SK-N-MC (cell line): ENCODE data around the gene NOS3.

Experiments
- DNase-seq: peaks from one replicate; pipeline ENCODE4 v3.0.0-alpha.2; 2011; ENCODE audit warnings: low read depth, low spot score
- H3K27ac ChIP-seq: fragments of 200-600 bp; sonication (generic); 2 replicates; pipeline ENCODE4 v1.5.1; 2016; ENCODE audit warnings: mixed run types
- H3K36me3 ChIP-seq: fragments of 200-600 bp; sonication (generic); 2 replicates; pipeline ENCODE4 v1.6.1; 2017; ENCODE audit warnings: antibody characterized with exemption, low read length, mixed read lengths; ENCODE audit not compliant: insufficient read depth
- H3K4me3 ChIP-seq: fragments of 200-600 bp; sonication (generic); 2 replicates; pipeline ENCODE4 v1.5.1; 2016
- H3K9ac ChIP-seq: fragments of 200-600 bp; sonication (generic); 2 replicates; pipeline ENCODE4 v1.8.0; 2017; ENCODE audit warnings: mixed run types, mixed read lengths; ENCODE audit not compliant: insufficient read length
- H3K9me3 ChIP-seq: fragments of 200-600 bp; sonication (generic); 2 replicates; pipeline ENCODE4 v1.6.1; 2017; ENCODE audit warnings: low read depth, mild to moderate bottlenecking, antibody characterized with exemption, low read length, moderate library complexity, mixed read lengths
- EZH2 ChIP-seq: fragments of 200-600 bp; sonication (generic); IDR thresholded peaks from one replicate; pipeline ENCODE4 v1.6.1; 2017; ENCODE audit warnings: antibody characterized with exemption
- FOXP2 ChIP-seq: optimal IDR thresholded peaks from 2 replicates; pipeline ENCODE3; 2011; ENCODE audit warnings: mild to moderate bottlenecking, moderate library complexity; ENCODE audit not compliant: insufficient read depth; ENCODE audit errors: extremely low read length, control extremely low read depth
- POLR2AphosphoS5 ChIP-seq: IDR thresholded peaks from 2 replicates; pipeline ENCODE4 v1.6.1; 2012; ENCODE audit warnings: mild to moderate bottlenecking, low read depth, low read length, borderline replicate concordance

The NOS3 gene

GRCh38 chr7:150968734-150969372 is 22.0 kb upstream of the NOS3 start:
- DNase-seq: no peak

GRCh38 chr7:150969475-150969874 is 21.3 kb upstream of the NOS3 start:
- Histone ChIP-seq H3K4me3 (no peak overlapping the region), H3K27ac (no peak overlapping the region), H3K9ac (no peak overlapping the region), H3K9me3 (no peaks in the 10 kb centered on the region), H3K36me3 (no peaks in the 10 kb centered on the region)
- no peak for TF ChIP-seq FOXP2
- no peak for TF ChIP-seq EZH2
- no peak for TF ChIP-seq POLR2AphosphoS5
- DNase-seq: no peak

More at GRCh38 chr7:150968734-150969372, 22.0 kb upstream of the NOS3 start:
- Histone ChIP-seq H3K36me3 (no peaks in the 10 kb centered on the region), H3K9ac (no peak overlapping the region), H3K27ac (no peak overlapping the region), H3K9me3 (no peaks in the 10 kb centered on the region), H3K4me3 (no peak overlapping the region)
- TF ChIP-seq EZH2: no peak
- no peak for TF ChIP-seq FOXP2
- TF ChIP-seq POLR2AphosphoS5: no peak

GRCh38 chr7:150970424-150970823 is 20.4 kb upstream of the NOS3 start:
- no peak for DNase-seq
- Histone ChIP-seq H3K9me3 (no peaks in the 10 kb centered on the region), H3K36me3 (no peaks in the 10 kb centered on the region), H3K27ac (no peak overlapping the region), H3K9ac (no peak overlapping the region), H3K4me3 (no peak overlapping the region)
- TF ChIP-seq POLR2AphosphoS5 (no peak), EZH2 (no peak), FOXP2 (no peak)

- H3K4me3 ChIP-seq: no peak overlapping the region
- no peak overlapping the region for H3K27ac ChIP-seq
- H3K9me3 ChIP-seq: no peaks in the 10 kb centered on the region
- no peaks in the 10 kb centered on the region for H3K36me3 ChIP-seq
- no peak for DNase-seq
- TF ChIP-seq POLR2AphosphoS5: no peak
- no peak for TF ChIP-seq FOXP2
- TF ChIP-seq EZH2: no peak
- no peak overlapping the region for H3K9ac ChIP-seq
These were observed 19.4 kb upstream of the NOS3 start for GRCh38 chr7:150971242-150972022.

- H3K9me3 ChIP-seq: no peaks in the 10 kb centered on the region
- no peak overlapping the region for H3K9ac ChIP-seq
- no peak for TF ChIP-seq POLR2AphosphoS5
- no peak for TF ChIP-seq EZH2
- TF ChIP-seq FOXP2: no peak
- no peak overlapping the region for H3K4me3 ChIP-seq
- no peak for DNase-seq
- no peaks in the 10 kb centered on the region for H3K36me3 ChIP-seq
- no peak overlapping the region for H3K27ac ChIP-seq
These were observed 18.8 kb upstream of the NOS3 start for GRCh38 chr7:150972023-150972468.

GRCh38 chr7:150972741-150973140 is 18.1 kb upstream of the NOS3 start:
- no peak for DNase-seq
- Histone ChIP-seq H3K4me3 (no peak overlapping the region), H3K27ac (no peak overlapping the region), H3K9me3 (no peaks in the 10 kb centered on the region), H3K36me3 (no peaks in the 10 kb centered on the region), H3K9ac (no peak overlapping the region)
- TF ChIP-seq POLR2AphosphoS5 (no peak), EZH2 (no peak), FOXP2 (no peak)

GRCh38 chr7:150973571-150974451 is 17.0 kb upstream of the NOS3 start:
- Histone ChIP-seq H3K9ac (no peak overlapping the region), H3K36me3 (no peaks in the 10 kb centered on the region), H3K9me3 (no peaks in the 10 kb centered on the region), H3K4me3 (peak overlapping the region; percentile 84), H3K27ac (no peak overlapping the region)
- no peak for DNase-seq
- no peak for TF ChIP-seq EZH2
- TF ChIP-seq FOXP2: no peak
- no peak for TF ChIP-seq POLR2AphosphoS5
